ENCODE data around the gene BANF1.

Gene BANF1

DNA sequence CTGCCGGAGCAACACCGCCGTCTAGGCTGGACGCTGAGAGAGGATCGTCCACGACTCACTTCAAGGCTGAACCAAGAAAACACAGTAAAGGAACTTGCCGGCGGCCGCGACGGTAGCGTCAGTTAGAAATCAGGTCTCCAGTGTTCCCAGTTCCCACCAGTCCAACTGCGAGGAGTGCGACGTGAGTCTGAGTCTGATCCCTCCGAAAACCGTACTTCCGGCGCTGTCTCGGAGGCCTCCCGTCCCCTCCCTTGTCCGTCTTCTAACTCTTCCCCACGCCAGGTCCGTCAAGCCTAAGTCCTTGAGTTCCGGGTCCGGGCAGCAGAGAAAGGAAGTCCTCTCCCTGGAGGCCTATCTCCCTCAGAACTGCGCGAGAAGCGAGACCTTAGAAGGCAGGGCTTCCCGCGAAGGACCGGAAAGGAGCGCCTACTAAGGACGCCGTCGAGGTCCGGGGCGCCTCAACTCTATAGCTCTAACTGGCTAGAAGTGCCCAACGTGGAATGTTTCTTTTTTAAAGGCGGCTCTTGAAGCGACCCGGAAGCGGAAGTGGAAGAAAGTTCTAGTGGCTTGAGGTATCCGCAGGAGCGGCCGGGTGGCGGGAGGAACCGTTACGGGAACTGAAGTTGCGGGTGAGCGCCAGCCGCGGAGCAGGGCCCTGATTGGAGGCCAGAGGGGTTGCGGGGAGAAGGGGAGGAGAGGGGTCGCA lies at the start of gene BANF1, which contains the start of gene EIF1AD:
TSS of gene BANF1 (plus strand) at position 562 of the 706 bp plus-strand sequence. CDS start 748 bp downstream, outside the sequence.
TSS of gene EIF1AD (minus strand) at position 216 of the 706 bp plus-strand sequence. CDS start 1,768 bp downstream, outside the sequence.
- DNase-seq (ENCODE audit: low read depth) = peak; percentile 86

GRCh38 chr11:65953471-65953870 lies 48.8 kb upstream of the BANF1 start:
- no peak for DNase-seq (ENCODE audit: low read depth)

DNA sequence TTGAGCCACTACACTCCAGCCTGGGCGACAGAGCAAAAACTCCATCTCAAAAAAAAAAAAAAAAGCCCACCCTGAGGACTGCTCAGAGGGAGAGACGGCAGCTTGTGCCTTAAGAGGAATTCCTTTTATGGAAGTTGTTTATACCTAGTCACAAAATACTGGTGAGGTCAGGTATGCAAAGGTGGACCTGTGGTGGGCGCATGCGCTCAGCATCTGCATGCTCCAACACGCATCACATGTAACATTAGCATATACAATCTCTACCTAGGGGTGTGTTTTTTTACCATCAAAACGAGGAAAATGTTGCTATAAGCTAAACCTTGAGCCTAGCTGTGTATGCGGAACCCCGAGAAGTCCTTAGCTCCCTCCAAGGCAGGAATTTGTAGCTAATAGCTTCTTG lies 47.5 kb upstream of the BANF1 start:
- no peak for DNase-seq (ENCODE audit: low read depth)

GRCh38 chr11:65958291-65958690 lies 44.0 kb upstream of the BANF1 start:
- no peak for DNase-seq (ENCODE audit: low read depth)

DNA sequence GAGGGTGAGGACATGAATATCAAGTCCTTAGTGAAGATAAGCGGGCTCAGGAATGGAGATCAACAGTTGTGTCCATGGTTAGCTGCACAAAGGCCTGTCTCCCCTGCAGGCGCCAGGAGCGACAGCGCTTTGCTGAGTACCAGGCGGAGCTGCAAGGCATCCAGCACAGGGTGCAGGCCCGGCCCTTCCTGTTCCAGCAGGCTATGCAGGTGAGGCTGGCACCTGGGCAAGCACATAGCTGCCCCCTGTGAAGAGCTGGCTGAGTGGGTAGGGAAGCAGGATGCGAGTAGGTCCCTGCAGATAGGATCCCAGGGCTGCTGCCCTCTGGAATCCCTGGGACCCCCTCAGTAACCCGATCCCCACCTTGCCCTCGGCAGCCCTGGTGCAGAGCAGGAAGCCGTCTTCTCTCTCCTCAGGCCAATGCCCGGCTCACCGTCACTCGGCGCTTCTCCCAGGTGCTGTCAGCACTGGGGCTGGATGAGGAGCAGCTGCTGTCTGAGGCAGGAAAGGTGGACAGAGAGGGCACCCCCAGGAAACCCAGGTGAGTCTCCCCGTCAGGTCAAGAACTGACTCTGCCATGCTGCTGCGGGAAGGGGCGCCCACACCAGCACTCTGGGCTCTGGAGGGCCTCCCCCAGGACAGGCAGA lies 43.4 kb upstream of the BANF1 start:
- no peak for DNase-seq (ENCODE audit: low read depth)

DNA sequence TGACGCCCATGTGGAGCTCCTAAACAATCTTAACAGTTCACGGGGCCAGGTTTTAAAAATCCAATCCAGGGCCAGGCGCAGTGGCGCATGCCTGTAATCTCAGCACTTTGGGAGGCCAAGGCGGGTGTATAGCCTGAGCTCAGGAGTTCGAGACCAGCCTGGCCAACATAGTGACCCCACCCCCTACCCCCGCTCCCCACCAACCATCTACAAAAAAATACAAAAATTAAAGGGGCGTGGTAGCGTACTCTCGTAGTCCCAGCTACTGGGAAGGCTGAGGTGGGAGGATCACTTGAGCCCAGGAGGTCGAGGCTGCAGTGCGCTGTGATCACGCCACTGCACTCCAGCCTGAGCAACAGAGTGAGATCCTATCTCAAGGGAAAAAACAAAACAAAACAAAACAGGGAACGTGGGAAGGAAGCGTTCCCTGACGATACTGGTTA lies 41.5 kb upstream of the BANF1 start:
- DNase-seq (ENCODE audit: low read depth) = no peak

GRCh38 chr11:65961267-65962140 lies 40.8 kb upstream of the BANF1 start, which contains the start of gene SART1:
Gene SART1 (plus strand): TSS chr11:65961734. CDS start chr11:65961781, 47 bp downstream.
- DNase-seq (ENCODE audit: low read depth) = peak; percentile 96

DNA sequence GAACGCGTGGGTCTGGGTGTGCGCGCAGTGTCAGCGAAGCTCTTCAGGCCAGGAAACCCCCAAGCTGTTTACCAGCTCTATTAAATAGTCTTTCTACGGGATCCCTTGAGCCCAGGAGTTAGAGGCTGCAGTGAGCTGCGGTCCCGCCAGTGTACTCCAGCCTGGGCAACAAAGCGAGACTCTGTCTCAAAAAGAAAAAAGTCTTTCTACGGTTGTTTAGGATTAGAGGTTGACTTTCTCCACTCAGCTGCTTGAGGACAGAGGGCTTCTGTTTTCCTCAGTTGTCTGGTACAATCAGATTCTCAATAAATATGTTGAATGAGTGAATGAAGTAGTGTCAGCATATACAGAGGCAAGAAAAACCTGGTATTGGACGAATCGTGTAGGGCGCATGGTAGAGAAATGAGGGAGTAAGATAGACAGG lies 40.1 kb upstream of the BANF1 start:
- no peak for DNase-seq (ENCODE audit: low read depth)

GRCh38 chr11:65964906-65965305 lies 37.4 kb upstream of the BANF1 start:
- DNase-seq (ENCODE audit: low read depth) = no peak

- DNase-seq (ENCODE audit: low read depth) = no peak
Measured at GRCh38 chr11:65965986-65966762, 36.1 kb upstream of the BANF1 start.

DNA sequence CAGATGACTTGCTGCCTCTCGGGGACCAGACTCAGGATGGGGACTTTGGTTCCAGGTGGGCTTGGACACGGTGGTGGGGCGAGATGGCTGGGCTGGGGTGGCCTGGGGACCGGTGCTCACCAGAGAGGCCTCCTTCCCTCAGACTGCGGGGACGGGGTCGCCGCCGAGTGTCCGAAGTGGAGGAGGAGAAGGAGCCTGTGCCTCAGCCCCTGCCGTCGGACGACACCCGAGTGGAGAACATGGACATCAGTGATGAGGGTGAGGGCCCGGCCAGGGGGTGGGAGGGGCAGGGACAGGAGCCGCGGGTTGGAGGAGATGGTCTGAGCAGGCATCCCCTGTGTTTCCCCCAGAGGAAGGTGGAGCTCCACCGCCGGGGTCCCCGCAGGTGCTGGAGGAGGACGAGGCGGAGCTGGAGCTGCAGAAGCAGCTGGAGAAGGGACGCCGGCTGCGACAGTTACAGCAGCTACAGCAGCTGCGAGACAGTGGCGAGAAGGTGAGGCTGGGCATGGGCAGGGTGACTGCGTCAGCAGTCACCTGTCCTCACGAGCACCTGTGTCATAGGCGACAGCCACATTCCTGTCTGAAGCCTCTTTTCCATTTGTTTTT lies 34.9 kb upstream of the BANF1 start:
- DNase-seq (ENCODE audit: low read depth) = no peak

GRCh38 chr11:65968600-65969482 lies 33.5 kb upstream of the BANF1 start:
- no peak for DNase-seq (ENCODE audit: low read depth)

- DNase-seq (ENCODE audit: low read depth) = no peak
Measured at GRCh38 chr11:65972116-65972515, 30.2 kb upstream of the BANF1 start.

DNA sequence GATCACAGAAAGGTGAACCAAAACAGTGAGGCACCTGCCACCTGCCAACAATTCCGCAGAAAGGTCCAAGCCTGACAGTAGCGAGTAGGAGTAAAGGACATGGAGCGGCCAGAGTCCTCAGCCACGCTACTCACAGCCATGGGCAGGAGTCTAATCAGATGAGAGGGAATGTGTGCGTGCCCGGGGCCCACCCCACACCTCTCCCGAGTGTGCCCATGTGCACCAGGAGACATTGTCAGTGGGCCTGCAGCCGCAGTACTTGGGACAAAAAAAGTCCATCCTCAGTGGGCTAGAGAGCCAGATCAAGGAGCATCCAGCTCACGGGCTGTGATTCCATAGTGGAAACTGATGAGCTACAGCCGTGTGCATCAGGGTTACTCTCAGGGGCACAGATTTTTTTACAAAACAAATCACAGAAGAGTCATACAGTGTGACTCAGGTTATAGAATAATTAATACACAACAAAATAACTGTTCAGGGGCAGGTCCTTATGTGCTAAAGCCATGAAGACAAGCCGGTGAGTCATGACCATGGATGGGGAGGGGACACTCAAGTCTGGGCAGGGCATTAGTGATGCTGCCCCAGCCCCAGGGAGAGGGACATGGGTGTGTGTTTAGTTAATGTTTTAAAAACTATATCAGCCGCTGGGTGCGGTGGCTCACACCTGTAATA lies 28.7 kb upstream of the BANF1 start:
- no peak for DNase-seq (ENCODE audit: low read depth)

GRCh38 chr11:65975771-65976170 lies 26.5 kb upstream of the BANF1 start:
- no peak for DNase-seq (ENCODE audit: low read depth)

DNA sequence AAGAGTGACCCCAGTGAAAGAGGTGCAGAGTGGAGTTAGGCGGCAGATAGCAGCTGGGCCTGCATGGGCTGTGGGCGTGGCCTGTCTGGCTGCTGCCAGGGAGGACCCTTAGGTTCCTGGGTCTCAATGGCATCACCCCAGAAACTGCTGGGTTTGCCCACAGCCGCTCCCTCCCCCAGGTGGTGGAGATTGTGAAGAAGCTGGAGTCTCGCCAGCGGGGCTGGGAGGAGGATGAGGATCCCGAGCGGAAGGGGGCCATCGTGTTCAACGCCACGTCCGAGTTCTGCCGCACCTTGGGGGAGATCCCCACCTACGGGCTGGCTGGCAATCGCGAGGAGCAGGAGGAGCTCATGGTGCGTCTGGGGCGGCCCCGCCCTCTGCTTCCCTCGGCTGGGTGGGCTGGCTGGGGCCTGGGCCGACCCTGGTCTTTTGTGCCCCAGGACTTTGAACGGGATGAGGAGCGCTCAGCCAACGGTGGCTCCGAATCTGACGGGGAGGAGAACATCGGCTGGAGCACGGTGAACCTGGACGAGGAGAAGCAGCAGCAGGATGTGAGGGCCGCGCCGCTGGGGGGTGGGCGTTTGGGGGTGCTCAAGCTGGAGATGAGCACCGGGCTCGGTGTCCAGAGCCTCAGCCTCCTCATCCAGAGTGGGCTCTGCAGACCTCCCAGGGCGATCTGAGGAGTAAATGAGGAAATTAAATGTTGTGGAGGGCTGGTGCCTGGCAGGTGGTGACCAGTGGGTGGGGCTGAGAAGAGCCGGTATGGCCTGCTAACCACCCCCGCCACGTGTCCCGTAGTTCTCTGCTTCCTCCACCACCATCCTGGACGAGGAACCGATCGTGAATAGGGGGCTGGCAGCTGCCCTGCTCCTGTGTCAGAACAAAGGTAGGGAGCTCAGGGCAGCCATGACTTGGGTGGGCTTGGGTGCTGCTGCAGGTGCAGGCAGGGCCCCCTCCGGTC lies 25.8 kb upstream of the BANF1 start:
- DNase-seq (ENCODE audit: low read depth) = no peak

DNA sequence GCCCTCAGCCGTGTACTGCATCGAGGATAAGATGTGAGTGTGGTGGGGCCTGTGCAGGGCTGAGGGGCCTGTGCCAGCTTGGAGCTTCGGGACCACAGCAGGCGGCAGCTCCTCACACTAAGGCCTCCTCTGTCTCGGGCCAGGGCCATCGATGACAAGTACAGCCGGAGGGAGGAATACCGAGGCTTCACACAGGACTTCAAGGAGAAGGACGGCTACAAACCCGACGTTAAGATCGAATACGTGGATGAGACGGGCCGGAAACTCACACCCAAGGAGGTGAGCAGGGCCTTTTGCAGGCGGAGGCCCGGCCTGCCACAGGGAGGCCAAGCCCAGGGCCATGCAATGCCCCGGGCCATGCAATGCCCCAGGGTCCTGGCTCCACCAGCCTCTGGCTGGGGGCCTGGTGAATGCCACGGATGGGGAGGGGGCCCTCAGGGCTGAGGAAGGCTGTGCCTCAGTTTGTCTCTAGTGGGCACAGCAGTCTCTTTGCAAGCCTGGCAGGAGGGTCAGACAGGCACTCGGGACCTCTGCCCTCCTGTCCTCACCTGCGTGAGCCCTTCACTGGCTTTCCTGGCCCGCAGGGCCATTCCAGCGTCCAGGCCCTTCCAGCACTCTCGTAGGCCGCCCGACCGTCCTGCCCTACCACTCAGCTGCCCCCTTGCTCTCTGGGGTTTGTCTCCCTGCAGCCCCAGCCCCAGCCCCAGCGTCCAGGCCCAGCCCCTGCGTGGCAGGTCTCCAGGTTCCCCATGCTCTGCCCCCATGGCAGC lies 24.5 kb upstream of the BANF1 start:
- no peak for DNase-seq (ENCODE audit: low read depth)

Data from stimulated activated CD8-positive, alpha-beta memory T cell treated with anti-CD3 and anti-CD28 coated beads, Interleukin-4, amount 100 ng/mL, for 24 hours (primary cell).